Adipose tissue (tissue), 3 donors: ENCODE results near the gene AKAIN1. TPM values are rescaled to one million over a fixed set of nuclear protein-coding genes. Genes with fewer than 3 reads are reported as not detected.

Source experiments
- H3K27ac ChIP-seq: one replicate; pipeline ENCODE4 v1.5.1; 2013; ENCODE audit warnings: low read depth, low read length
- WGBS, 3 donors: extraction: QIAGEN DNeasy Blood & Tissue Kit; methylation state at CpG; one replicate each; pipeline ENCODE4 v1.1.7; 2013; 5-methylcytosine and 5-hydroxymethylcytosine counted together
- polyA plus RNA-seq, 3 donors: library from polyadenylated mRNA; stranded (reverse); fragments of 200-250 nt; gene quantifications; one replicate each; pipeline ENCODE4 v1.2.3, GENCODE V29; 2013
- donor health status: healthy with polysubstance abuse.
- donor health status: Bipolar disorder and iron deficiency.
- donor health status: healthy.

Gene AKAIN1
- polyA plus RNA-seq, 3 donors, result 0.23 TPM; not detected in 2

DNA sequence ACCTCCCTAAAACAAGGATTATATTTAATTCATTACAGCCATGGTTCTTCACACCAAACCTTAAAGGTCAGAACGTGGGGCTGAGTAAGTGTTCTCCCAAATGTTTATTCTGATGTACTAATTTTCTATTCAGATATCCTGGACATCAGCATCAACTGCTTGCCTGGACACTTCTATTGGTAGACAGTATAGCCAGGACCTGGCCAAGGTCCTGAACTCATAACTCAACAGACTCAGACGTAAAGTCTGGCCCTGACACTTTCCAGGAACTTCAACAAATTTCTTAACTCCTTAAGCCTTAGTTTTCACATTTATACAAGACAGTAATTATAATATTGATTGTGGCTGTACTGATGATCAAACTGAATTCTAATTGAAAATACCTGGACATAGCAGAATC lies 89.1 kb downstream of the AKAIN1 start:
- no peak overlapping the region for H3K27ac ChIP-seq
- WGBS, 3 donors, result 7 to 15% (median 10%) methylated on average over 2 of the region's 2 CpGs

DNA sequence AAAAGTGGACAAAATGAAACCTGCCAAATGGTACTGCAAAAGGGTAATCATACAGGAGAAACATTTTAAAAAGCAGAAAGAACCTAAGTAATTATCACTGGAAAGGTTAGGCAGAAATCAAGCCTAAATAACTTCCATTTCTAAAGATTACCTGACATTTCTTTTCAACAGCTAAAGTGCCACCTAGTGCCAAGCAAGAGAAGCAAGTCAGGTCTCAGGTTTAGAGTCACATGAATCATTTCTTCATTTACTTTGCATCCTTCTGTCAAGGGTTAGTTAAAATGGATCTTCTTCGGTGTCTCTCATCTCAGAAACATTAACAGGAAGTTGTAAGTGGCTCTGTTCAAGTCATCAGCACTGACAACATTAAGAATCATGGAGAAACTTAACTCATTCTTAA lies 90.3 kb downstream of the AKAIN1 start:
- no peak overlapping the region for H3K27ac ChIP-seq
- 32 to 42% (median 42%) methylated on average over 1 of the region's 1 CpG for WGBS, 3 donors

DNA sequence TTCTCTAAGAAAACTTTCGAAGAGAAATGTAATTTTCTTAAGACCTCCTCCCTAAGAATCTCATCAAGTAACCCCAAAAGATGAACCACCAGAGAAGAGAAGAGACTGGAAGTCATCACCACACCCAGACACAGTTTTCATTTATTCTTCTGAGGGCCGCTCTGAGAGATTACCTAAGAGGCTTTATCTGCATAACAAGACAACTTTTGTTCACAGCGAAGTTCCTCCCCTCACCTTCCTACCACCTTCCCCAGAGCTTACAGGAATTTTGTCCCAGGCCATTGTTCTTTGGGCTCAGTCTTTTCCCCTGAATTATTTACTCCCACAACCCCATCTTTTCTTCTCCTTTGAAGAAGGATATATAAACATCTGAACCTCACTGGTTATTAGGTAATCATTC lies 92.8 kb downstream of the AKAIN1 start:
- 52 to 68% (median 53%) methylated on average over 3 of the region's 3 CpGs for WGBS, 3 donors
- H3K27ac ChIP-seq, result no peak overlapping the region

DNA sequence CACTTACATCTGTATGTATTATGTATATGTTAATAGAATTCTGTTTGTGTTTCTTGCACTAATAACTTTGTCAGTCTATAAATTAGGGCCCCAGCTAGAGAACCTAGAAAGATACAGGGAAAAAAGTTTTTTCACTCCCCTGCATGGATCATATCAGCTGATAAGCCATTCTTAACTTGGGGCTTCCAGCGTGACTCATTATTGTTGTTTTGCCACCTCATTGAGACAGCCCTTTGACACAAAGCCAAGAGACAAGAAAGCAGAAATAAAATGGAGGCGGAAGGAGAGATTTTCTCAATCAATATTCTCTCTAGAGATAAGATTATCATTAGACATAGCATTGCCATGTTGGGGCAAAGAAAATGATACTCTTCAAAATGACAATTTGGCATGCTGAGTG lies 93.4 kb downstream of the AKAIN1 start:
- no peak overlapping the region for H3K27ac ChIP-seq
- WGBS, 3 donors, result 33 to 44% (median 38%) methylated on average over 2 of the region's 2 CpGs

DNA sequence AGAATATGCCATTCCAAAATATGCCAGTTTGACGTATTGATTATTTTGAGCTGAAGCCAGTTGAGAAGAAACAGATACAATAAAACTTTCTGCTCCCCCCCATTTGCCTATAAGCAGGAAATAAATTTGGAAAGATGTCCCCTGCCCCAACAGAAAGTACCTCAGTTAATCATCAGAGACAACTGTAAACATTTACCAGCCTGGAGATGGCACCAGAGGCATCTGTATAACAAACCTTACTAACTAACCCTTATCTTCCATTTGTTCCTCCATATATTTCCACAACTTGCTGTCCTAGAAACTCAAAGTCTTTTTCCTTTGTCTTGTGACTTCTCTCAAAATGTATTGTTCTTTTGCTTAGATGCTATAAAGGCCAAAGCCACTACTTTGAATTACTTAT lies 93.8 kb downstream of the AKAIN1 start:
- H3K27ac ChIP-seq, result no peak overlapping the region

DNA sequence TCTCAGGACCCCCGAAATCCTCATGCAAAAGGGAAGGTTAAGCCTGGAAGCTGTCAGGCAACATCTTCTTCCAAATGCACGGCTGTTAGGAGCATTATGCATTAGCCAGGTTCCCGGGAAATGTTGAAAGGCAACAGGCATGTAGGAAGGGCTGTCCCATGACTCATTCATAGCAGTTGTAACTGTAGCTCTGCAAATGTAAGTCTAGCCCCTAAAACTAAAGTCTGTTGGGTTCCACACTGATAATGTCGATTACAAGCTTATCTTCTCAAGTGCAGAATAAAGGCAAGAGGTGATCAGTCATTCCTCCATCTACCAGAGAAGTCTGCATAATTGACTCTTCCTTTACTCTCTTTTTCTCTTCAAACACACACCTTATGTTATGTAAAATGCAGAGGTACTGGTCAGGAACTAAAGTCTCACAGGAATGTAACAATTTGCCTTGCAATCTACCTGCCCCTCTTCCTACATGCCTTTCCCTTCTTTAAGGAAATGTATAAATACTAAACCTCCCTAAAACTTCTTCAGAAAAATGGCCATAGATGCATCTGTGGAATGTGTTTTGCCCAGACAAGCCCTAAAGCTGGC lies 99.8 kb downstream of the AKAIN1 start:
- no peak overlapping the region for H3K27ac ChIP-seq
- 48 to 54% (median 51%) methylated on average over 4 of the region's 4 CpGs for WGBS, 3 donors

More for the DNA sequence above, 93.8 kb downstream of the AKAIN1 start:
- WGBS, 3 donors, result 75 to 78% (median 77%) methylated on average over 1 of the region's 1 CpG

DNA sequence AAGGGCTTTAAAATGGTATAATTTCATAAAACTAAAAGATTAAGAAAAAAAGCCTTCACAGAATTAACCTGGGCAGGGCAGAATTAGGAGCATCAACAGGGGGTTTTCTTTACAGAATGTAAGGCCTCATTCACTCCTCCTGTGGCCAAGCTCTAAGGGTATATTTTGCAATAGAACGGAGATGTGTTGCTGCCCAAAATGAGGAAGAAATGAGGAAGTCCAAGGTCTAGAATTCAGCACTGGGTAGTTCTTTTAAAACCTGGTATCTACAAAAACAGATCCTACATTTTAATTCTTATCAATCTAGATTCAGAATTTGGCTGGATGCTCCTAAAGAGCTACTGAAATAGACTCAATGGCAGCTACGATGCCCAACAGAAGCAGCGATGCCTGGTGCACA lies 101.8 kb downstream of the AKAIN1 start:
- 80% methylated on average over 3 of the region's 3 CpGs for WGBS, 3 donors
- H3K27ac ChIP-seq, result no peak overlapping the region

DNA sequence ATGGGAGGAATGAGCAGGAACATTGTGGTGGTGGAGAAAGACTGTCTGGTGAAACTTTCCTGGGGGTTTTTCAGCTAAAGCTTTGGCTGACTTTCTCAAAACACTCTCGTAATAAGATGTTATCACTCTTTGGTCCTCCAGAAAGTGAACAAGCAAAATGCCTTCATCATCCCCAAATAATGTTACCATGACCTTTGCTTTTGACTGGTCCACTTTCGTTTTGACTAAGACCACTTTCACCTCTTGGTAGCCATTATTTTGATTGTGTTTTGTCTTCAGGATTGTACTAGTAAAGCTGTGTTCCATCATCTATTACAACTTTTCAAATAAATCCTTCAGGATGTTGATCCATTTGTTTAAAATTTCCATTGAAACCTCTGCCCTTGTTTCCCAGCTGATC lies 103.2 kb downstream of the AKAIN1 start:
- no peak overlapping the region for H3K27ac ChIP-seq
- 46 to 68% (median 53%) methylated on average over 2 of the region's 2 CpGs for WGBS, 3 donors

Other genes with a start within 250 kb of the AKAIN1 start
- 1 to 10 TPM; 4.9 to 9.2 (median 5.5) TPM for gene ZBTB14, start 98.5 kb upstream of the AKAIN1 start, polyA plus RNA-seq